Posterior cingulate gyrus (tissue), 11 donors: ENCODE results near the gene NELFCD.

Experiments used
- DNase-seq, 10 donors: peaks; one replicate each; pipeline versions ENCODE4 v3.0.0 to v3.0.0-alpha.2; 2020 to 2021; ENCODE audit warnings: mixed read lengths in 3 of 10
- intact Hi-C: fragments of 100-400 bp; cut with DNase I; formaldehyde crosslinking; loops from one replicate; pipeline ENCODE4 v1.15.1; 2023

Gene NELFCD

GRCh38 chr20:58970146-58970545 is 10.9 kb upstream of the NELFCD start:
- intact Hi-C loops: no loop called here

GRCh38 chr20:58971429-58971828 is 9.6 kb upstream of the NELFCD start:
- DNase-seq: peak in 1 of 10 donors; percentile 27
- intact Hi-C loops: no loop called here

More at GRCh38 chr20:58970146-58970545, 10.9 kb upstream of the NELFCD start:
- DNase-seq: no peak

GRCh38 chr20:58973179-58973578 is 7.9 kb upstream of the NELFCD start:
- intact Hi-C loops: no loop called here
- peak in 1 of 10 donors; percentile 22 for DNase-seq

- no peak for DNase-seq
- intact Hi-C loops: no loop called here
These were observed 7.2 kb upstream of the NELFCD start for GRCh38 chr20:58973866-58974265.

- DNase-seq: no peak
- intact Hi-C loops: no loop called here
These were observed 5.7 kb upstream of the NELFCD start for GRCh38 chr20:58975353-58975752.

GRCh38 chr20:58976061-58976730 is 4.9 kb upstream of the NELFCD start:
- intact Hi-C loops: no loop called here
- DNase-seq: no peak

GRCh38 chr20:58978351-58979190 is 2.5 kb upstream of the NELFCD start:
- intact Hi-C loops: no loop called here
- DNase-seq: peak in 1 of 10 donors; percentile 68

GRCh38 chr20:58981628-58982364 is 740 bp downstream of the NELFCD start:
- intact Hi-C loops: loop anchor here (2.0 to 5.0 kb wide), 3 partner anchors 51 to 89 kb away; partner anchors contain the start of gene ATP5F1E
- peak in 1 of 10 donors; percentile 39 for DNase-seq

GRCh38 chr20:58982406-58983114 is 1.5 kb downstream of the NELFCD start:
- intact Hi-C loops: loop anchor here (5.0 kb wide), 1 partner anchor 50 kb away; the partner anchor contains the start of gene ATP5F1E
- DNase-seq: peak in 1 of 10 donors; percentile 28

GRCh38 chr20:58983115-58983468 is 2.0 kb downstream of the NELFCD start:
- intact Hi-C loops: loop anchor here (5.0 kb wide), 1 partner anchor 49 kb away; the partner anchor contains the start of gene ATP5F1E
- DNase-seq: peak in 1 of 10 donors; percentile 58

GRCh38 chr20:58984691-58985090 is 3.6 kb downstream of the NELFCD start:
- DNase-seq: no peak
- intact Hi-C loops: loop anchor here (5.0 kb wide), 1 partner anchor 48 kb away; the partner anchor contains the start of gene ATP5F1E

GRCh38 chr20:58985656-58986055 is 4.6 kb downstream of the NELFCD start:
- peak in 1 of 10 donors; percentile 16 for DNase-seq
- intact Hi-C loops: no loop called here

GRCh38 chr20:58986286-58986967 is 5.4 kb downstream of the NELFCD start:
- intact Hi-C loops: no loop called here
- DNase-seq: peak in 1 of 10 donors; percentile 55

- peak in 1 of 10 donors; percentile 16 for DNase-seq
- intact Hi-C loops: no loop called here
These were observed 6.0 kb downstream of the NELFCD start for GRCh38 chr20:58986968-58987517.

- intact Hi-C loops: no loop called here
- DNase-seq: peak in 1 of 10 donors; percentile 31
These were observed 6.9 kb downstream of the NELFCD start for GRCh38 chr20:58987790-58988564.

GRCh38 chr20:58988565-58988882 is 7.5 kb downstream of the NELFCD start:
- intact Hi-C loops: no loop called here

GRCh38 chr20:58989196-58989595 is 8.1 kb downstream of the NELFCD start:
- intact Hi-C loops: no loop called here
- DNase-seq: peak in 1 of 10 donors; percentile 27

More at GRCh38 chr20:58988565-58988882, 7.5 kb downstream of the NELFCD start:
- DNase-seq: no peak

GRCh38 chr20:58990651-58991445 is 9.8 kb downstream of the NELFCD start:
- intact Hi-C loops: no loop called here
- peak in 3 of 10 donors; percentile 14 to 75 (median 67) for DNase-seq
